T-helper 17 cell (primary cell): ENCODE data around the gene STX18. TPM values are rescaled to one million over a fixed set of nuclear protein-coding genes. Genes with fewer than 3 reads are reported as not detected.

ENCODE experiments used
- ATAC-seq: fragments of 150-1000 bp; cut with Tn5 transposase; 2 replicates; pipeline ENCODE4 v1.10.0; 2021; ENCODE audit warnings: mild to moderate bottlenecking, moderate library complexity
- DNase-seq, 3 donors: peaks; one replicate each; pipeline versions ENCODE4 v3.0.0 to v3.0.0-alpha.2; 2020 to 2021
- H3K9me3 ChIP-seq: one replicate; pipeline ENCODE4 v1.7.0; 2013; ENCODE audit warnings: low read length, mild to moderate bottlenecking; ENCODE audit not compliant: control insufficient read depth, poor library complexity, severe bottlenecking
- H3K27ac Mint-ChIP-seq: one replicate; pipeline ENCODE4 v1.8.0; 2022; ENCODE audit warnings: mild to moderate bottlenecking, moderate library complexity, mixed read lengths
- H3K27me3 Mint-ChIP-seq: one replicate; pipeline ENCODE4 v1.8.0; 2022; ENCODE audit warnings: mixed read lengths
- H3K36me3 Mint-ChIP-seq: one replicate; pipeline ENCODE4 v1.8.0; 2022; ENCODE audit warnings: low read depth, mixed read lengths
- H3K4me1 Mint-ChIP-seq: one replicate; pipeline ENCODE4 v1.8.0; 2022; ENCODE audit warnings: mild to moderate bottlenecking, mixed read lengths
- H3K4me3 Mint-ChIP-seq: one replicate; pipeline ENCODE4 v1.8.0; 2022; ENCODE audit warnings: mild to moderate bottlenecking, moderate library complexity, mixed read lengths
- total RNA-seq, 4 donors: library from RNA in 2 of 4; stranded (reverse) in 2 of 4; gene quantifications; one replicate each; pipeline ENCODE4 v1.2.3 and lab custom pipeline; 2022 to 2026

STX18 gene
- total RNA-seq, 2 donors from 2014 or later, result 21.7 to 27.8 TPM

DNA sequence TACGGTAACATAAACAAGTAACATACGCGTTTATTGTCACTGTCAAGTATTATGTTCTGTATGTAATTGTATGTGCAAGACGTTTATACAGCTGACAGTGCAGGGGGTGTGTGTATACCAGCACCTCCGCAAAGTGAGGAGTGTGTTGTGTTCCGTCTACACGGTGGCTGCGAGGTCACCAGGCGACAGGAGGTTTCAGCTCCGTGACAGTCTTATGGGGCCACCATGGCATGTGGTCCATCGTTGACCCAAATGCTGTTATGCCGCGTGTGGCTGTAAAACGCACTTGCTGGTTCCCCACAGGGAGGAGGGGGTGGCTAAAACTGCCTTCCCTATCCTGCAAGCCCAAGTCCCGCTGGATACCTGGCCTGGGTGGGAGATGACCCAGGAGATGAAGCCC is 129.9 kb downstream of the STX18 start:
- ATAC-seq, result no peak
- no peaks in the 10 kb centered on the region for H3K27me3 Mint-ChIP-seq
- H3K4me1 Mint-ChIP-seq, result peaks cover 10% of the 10 kb centered on the region
- no peak for DNase-seq
- H3K9me3 ChIP-seq, result no peaks in the 10 kb centered on the region
- no peak overlapping the region for H3K27ac Mint-ChIP-seq
- no peak overlapping the region for H3K4me3 Mint-ChIP-seq
- H3K36me3 Mint-ChIP-seq, result peaks cover 3% of the 10 kb centered on the region

GRCh38 chr4:4410271-4410670 is 131.6 kb downstream of the STX18 start:
- Mint-ChIP-seq H3K27ac (no peak overlapping the region), H3K27me3 (no peaks in the 10 kb centered on the region), H3K4me3 (no peak overlapping the region), H3K4me1 (peaks cover 10% of the 10 kb centered on the region), H3K36me3 (no peaks in the 10 kb centered on the region)
- no peaks in the 10 kb centered on the region for H3K9me3 ChIP-seq
- no peak for ATAC-seq
- no peak for DNase-seq

- no peaks in the 10 kb centered on the region for H3K36me3 Mint-ChIP-seq
- no peaks in the 10 kb centered on the region for H3K27me3 Mint-ChIP-seq
- H3K4me1 Mint-ChIP-seq, result peaks cover 10% of the 10 kb centered on the region
- H3K27ac Mint-ChIP-seq, result peak overlapping the region; percentile 51
- no peak for DNase-seq
- H3K4me3 Mint-ChIP-seq, result no peak overlapping the region
- no peaks in the 10 kb centered on the region for H3K9me3 ChIP-seq
- no peak for ATAC-seq
Observed at GRCh38 chr4:4409416-4410115, 132.3 kb downstream of the STX18 start.

DNA sequence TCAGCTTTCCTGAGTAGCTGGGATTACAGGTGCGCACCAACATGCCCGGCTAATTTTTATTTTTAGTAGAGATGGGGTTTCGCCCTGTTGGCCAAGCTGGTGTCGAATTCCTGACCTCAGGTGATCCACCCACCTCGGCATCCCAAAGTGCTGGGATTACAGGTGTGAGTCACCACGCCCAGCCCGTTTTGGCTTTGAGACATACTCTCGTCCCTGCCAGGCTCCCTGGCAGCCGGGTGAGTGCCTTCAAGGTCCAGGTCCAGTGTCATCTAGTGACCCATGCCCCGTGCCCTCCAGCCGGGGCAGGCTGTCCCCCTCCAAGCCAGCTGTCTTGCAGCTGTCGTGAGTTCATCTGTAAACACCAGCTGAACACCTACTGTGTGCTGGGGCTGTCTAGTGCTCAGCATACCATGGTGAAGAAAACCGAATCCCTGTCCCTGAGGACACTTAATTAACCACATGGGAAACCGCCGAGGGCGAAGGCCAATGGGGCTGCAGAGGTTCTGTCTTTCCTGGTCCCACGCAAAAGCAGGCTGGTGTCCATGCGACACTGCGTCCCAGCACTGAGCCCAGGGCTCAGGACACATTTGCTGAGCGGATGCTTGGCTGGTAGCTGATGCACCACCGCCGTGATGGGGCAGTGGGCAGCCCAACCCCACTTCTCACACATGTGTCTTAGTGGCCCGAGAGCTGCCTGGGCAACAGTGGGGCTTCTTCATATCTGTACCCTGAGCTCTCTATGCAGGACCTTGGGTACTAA is 133.1 kb downstream of the STX18 start:
- Mint-ChIP-seq H3K27ac (no peak overlapping the region), H3K4me1 (peaks cover 10% of the 10 kb centered on the region), H3K4me3 (no peak overlapping the region), H3K27me3 (no peaks in the 10 kb centered on the region), H3K36me3 (no peaks in the 10 kb centered on the region)
- no peak for DNase-seq
- no peaks in the 10 kb centered on the region for H3K9me3 ChIP-seq
- no peak for ATAC-seq

GRCh38 chr4:4408132-4408523 is 133.7 kb downstream of the STX18 start:
- no peak for DNase-seq
- no peak overlapping the region for H3K27ac Mint-ChIP-seq
- H3K4me3 Mint-ChIP-seq, result no peak overlapping the region
- no peaks in the 10 kb centered on the region for H3K27me3 Mint-ChIP-seq
- H3K4me1 Mint-ChIP-seq, result peaks cover 10% of the 10 kb centered on the region
- peaks cover 2% of the 10 kb centered on the region for H3K36me3 Mint-ChIP-seq
- H3K9me3 ChIP-seq, result no peaks in the 10 kb centered on the region
- no peak for ATAC-seq

- H3K9me3 ChIP-seq, result no peaks in the 10 kb centered on the region
- Mint-ChIP-seq H3K4me3 (no peak overlapping the region), H3K27ac (peak overlapping the region; percentile 54), H3K4me1 (peaks cover 10% of the 10 kb centered on the region), H3K27me3 (no peaks in the 10 kb centered on the region), H3K36me3 (peaks cover 2% of the 10 kb centered on the region)
- ATAC-seq (no peak), DNase-seq (no peak)
Observed at GRCh38 chr4:4407299-4408131, 134.3 kb downstream of the STX18 start.

- Mint-ChIP-seq H3K27ac (peak overlapping the region; percentile 54), H3K4me3 (no peak overlapping the region), H3K4me1 (peaks cover 10% of the 10 kb centered on the region), H3K27me3 (no peaks in the 10 kb centered on the region), H3K36me3 (peaks cover 2% of the 10 kb centered on the region)
- DNase-seq (no peak), ATAC-seq (no peak)
- no peaks in the 10 kb centered on the region for H3K9me3 ChIP-seq
Observed at GRCh38 chr4:4406455-4407298, 135.2 kb downstream of the STX18 start.

GRCh38 chr4:4405358-4405962 is 136.4 kb downstream of the STX18 start:
- DNase-seq (no peak), ATAC-seq (no peak)
- no peak overlapping the region for H3K4me3 Mint-ChIP-seq
- peaks cover 10% of the 10 kb centered on the region for H3K4me1 Mint-ChIP-seq
- H3K27me3 Mint-ChIP-seq, result no peaks in the 10 kb centered on the region
- no peak overlapping the region for H3K27ac Mint-ChIP-seq
- peaks cover 2% of the 10 kb centered on the region for H3K36me3 Mint-ChIP-seq
- no peaks in the 10 kb centered on the region for H3K9me3 ChIP-seq

DNA sequence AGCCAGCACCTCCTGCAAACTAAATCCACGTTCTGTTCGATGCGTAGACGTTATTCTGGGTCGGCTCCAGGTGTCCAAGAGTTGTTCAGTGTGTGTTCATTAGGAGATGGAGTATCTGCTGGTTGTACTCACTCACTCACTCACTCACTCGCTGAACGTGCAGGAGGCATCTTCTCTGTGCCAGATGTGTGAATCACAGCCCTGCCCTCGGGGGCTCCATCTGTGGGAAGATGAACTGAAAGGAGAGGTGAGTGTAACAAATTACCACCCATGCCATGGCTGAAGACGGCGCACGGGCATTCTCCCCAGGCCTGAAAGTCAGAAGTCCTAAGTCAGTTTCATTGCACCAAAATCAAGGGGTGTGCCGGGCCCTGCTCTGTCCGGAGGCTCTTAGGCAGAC is 138.9 kb downstream of the STX18 start:
- no peak for DNase-seq
- Mint-ChIP-seq H3K27me3 (no peaks in the 10 kb centered on the region), H3K36me3 (peaks cover 4% of the 10 kb centered on the region), H3K4me1 (peaks cover 11% of the 10 kb centered on the region), H3K4me3 (no peak overlapping the region), H3K27ac (no peak overlapping the region)
- H3K9me3 ChIP-seq, result no peaks in the 10 kb centered on the region
- ATAC-seq, result no peak

GRCh38 chr4:4401036-4401435 is 140.8 kb downstream of the STX18 start:
- Mint-ChIP-seq H3K4me1 (peaks cover 9% of the 10 kb centered on the region), H3K27me3 (no peaks in the 10 kb centered on the region), H3K36me3 (peaks cover 11% of the 10 kb centered on the region), H3K4me3 (no peak overlapping the region), H3K27ac (no peak overlapping the region)
- H3K9me3 ChIP-seq, result no peaks in the 10 kb centered on the region
- no peak for ATAC-seq
- DNase-seq, result no peak

- Mint-ChIP-seq H3K36me3 (peaks cover 19% of the 10 kb centered on the region), H3K4me3 (no peak overlapping the region), H3K27me3 (no peaks in the 10 kb centered on the region), H3K4me1 (peaks cover 23% of the 10 kb centered on the region), H3K27ac (no peak overlapping the region)
- no peaks in the 10 kb centered on the region for H3K9me3 ChIP-seq
- no peak for DNase-seq
- ATAC-seq, result no peak
Observed at GRCh38 chr4:4398430-4398829, 143.4 kb downstream of the STX18 start.

GRCh38 chr4:4397441-4397819 is 144.4 kb downstream of the STX18 start:
- no peaks in the 10 kb centered on the region for H3K9me3 ChIP-seq
- Mint-ChIP-seq H3K4me3 (no peak overlapping the region), H3K27ac (no peak overlapping the region), H3K4me1 (peaks cover 24% of the 10 kb centered on the region), H3K27me3 (no peaks in the 10 kb centered on the region), H3K36me3 (peaks cover 17% of the 10 kb centered on the region)
- no peak for DNase-seq
- ATAC-seq, result no peak
